ENCODE data around the gene MT3. TPM values are rescaled to one million over a fixed set of nuclear protein-coding genes. Genes with fewer than 3 reads are reported as not detected.

MT3 gene
- total and polyA plus RNA-seq, 2 of the 13 experiments (the other 11 are each of a cell fraction or from before 2014, with no cell fraction given), result not detected

GRCh38 chr16:56591377-56592060 lies 2.2 kb downstream of the MT3 start:
- CTCF ChIA-PET (ENCODE audit: low intra/inter-chr PET ratio, low total read pairs), result no interaction called here
- Histone ChIP-seq H3K9ac (ENCODE audit: insufficient read depth, low read depth, low read length) (no peak overlapping the region), H3K4me3 (replicated peaks in 1 of 3; ENCODE audit: insufficient read depth in 1 of 3, low read depth in 2 of 3, low read length in 3 of 3) (no peak overlapping the region), H4K20me1 (ENCODE audit: insufficient read depth, low read length) (no peaks in the 10 kb centered on the region), H3K27me3 (ENCODE audit: control insufficient read depth in 1 of 2, insufficient read depth in 2 of 2, low read length in 2 of 2) (peaks cover 5 to 31% of the 10 kb centered on the region in 2 experiments; a peak in 2 of 5 replicates), H3K27ac (ENCODE audit: extremely low read length, insufficient read depth, low read length) (no peak overlapping the region), H3K36me3 (replicated peaks in 1 of 2; ENCODE audit: control insufficient read depth in 1 of 2, insufficient read depth in 2 of 2, low read length in 2 of 2) (no peaks in the 10 kb centered on the region), H3K4me1 (ENCODE audit: insufficient read depth, low read length) (peaks cover 8% of the 10 kb centered on the region), H2AFZ (ENCODE audit: low read length) (no peak overlapping the region), H3K9me3 (ENCODE audit: low read length) (no peaks in the 10 kb centered on the region), H3K4me2 (ENCODE audit: low read depth, low read length) (no peak overlapping the region; the same call in 1 of the 2 replicates), H3K79me2 (ENCODE audit: insufficient read depth, low read length) (no peaks in the 10 kb centered on the region)
- no peak for FAIRE-seq
- no peak for DNase-seq (ENCODE audit: low spot score)
- 34% methylated on average over 4 of the region's 4 CpGs for WGBS (ENCODE audit: low lambda C conversion rate)
- no TSS peak for BruUV-seq (replicated peaks)
- TF ChIP-seq ARID2 (CRISPR knock-in tag; IDR thresholded peaks at IDR 0.05; ENCODE audit: borderline replicate concordance) (no peak), GABPB1 (CRISPR knock-in tag; IDR thresholded peaks at IDR 0.05) (no peak), MLLT10 (CRISPR knock-in tag; IDR thresholded peaks at IDR 0.05) (no peak), NRL (CRISPR knock-in tag; IDR thresholded peaks at IDR 0.05; ENCODE audit: borderline replicate concordance) (no peak), TEAD3 (CRISPR knock-in tag; optimal IDR thresholded peaks at IDR 0.05; ENCODE audit: borderline replicate concordance) (no peak), ZNF788 (CRISPR knock-in tag; IDR thresholded peaks at IDR 0.05; ENCODE audit: borderline replicate concordance) (no peak), MED13 (CRISPR knock-in tag; IDR thresholded peaks at IDR 0.05) (no peak), KLF15 (CRISPR knock-in tag; IDR thresholded peaks at IDR 0.05; ENCODE audit: borderline replicate concordance) (no peak), HMG20A (CRISPR knock-in tag; IDR thresholded peaks at IDR 0.05; ENCODE audit: borderline replicate concordance) (no peak), TEF (CRISPR knock-in tag; IDR thresholded peaks at IDR 0.05) (no peak)
- TF ChIP-seq, protein P1, sequence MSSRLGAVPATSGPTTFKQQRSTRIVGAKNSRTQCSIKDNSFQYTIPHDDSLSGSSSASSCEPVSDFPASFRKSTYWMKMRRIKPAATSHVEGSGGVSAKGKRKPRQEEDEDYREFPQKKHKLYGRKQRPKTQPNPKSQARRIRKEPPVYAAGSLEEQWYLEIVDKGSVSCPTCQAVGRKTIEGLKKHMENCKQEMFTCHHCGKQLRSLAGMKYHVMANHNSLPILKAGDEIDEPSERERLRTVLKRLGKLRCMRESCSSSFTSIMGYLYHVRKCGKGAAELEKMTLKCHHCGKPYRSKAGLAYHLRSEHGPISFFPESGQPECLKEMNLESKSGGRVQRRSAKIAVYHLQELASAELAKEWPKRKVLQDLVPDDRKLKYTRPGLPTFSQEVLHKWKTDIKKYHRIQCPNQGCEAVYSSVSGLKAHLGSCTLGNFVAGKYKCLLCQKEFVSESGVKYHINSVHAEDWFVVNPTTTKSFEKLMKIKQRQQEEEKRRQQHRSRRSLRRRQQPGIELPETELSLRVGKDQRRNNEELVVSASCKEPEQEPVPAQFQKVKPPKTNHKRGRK (CRISPR knock-in tag; IDR thresholded peaks at IDR 0.05), result no peak
- in situ Hi-C loops (cut with HindIII; ENCODE audit: extremely low pct_ligation_motif_present, low pct_unique_long_range_greater_than_20kb) (no loop called here), intact Hi-C loops (cut with micrococcal nuclease; ENCODE audit: unreplicated experiment) (no loop called here)
- POLR2A ChIA-PET, result no interaction called here
- ATAC-seq, result no peak

All from HepG2 (cell line).